ENCODE data around the gene RBM19.

Gene RBM19

GRCh38 chr12:113831016-113831415 is 135.1 kb downstream of the RBM19 start:
- H3K27ac ChIP-seq: peak overlapping the region; percentile 63; the same call in 1 of the 2 replicates

DNA sequence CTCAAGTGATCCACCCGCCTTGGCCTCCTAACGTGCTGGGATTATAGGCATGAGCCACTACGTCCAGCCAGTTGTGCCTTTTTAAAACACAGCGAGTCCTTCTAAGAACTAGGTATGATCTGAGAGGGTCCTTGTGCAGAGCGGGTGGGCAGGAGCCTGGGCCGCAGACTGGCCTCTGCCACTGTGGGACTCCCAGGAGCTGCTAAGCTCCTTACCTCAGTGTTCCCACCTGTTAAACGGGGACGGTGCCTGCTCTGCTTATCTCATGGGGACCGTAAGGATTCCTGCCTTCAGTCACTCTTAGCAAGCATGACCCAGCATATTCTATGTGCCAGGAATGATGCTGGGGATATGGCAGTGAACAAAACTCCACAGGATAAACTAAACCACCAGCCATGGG is 136.9 kb downstream of the RBM19 start:
- no peaks in the 10 kb centered on the region for H3K27me3 ChIP-seq (ENCODE audit: insufficient read depth, low read depth, severe bottlenecking)
- DNase-seq: no peak
- H3K36me3 ChIP-seq: no peaks in the 10 kb centered on the region
- no peak overlapping the region for H3K27ac ChIP-seq
- TF ChIP-seq CTCF (IDR thresholded peaks at IDR 0.05; ENCODE audit: low read depth, low read length): no peak
- no peak overlapping the region for H3K4me3 ChIP-seq (ENCODE audit: low read depth, low read length)
- H3K9me3 ChIP-seq (ENCODE audit: severe bottlenecking): no peaks in the 10 kb centered on the region

More at GRCh38 chr12:113831016-113831415, 135.1 kb downstream of the RBM19 start:
- no peak for TF ChIP-seq CTCF (IDR thresholded peaks at IDR 0.05; ENCODE audit: low read depth, low read length)
- H3K36me3 ChIP-seq: no peaks in the 10 kb centered on the region
- no peak for DNase-seq
- H3K9me3 ChIP-seq (ENCODE audit: severe bottlenecking): no peaks in the 10 kb centered on the region
- no peaks in the 10 kb centered on the region for H3K27me3 ChIP-seq (ENCODE audit: insufficient read depth, low read depth, severe bottlenecking)
- 0 out of 2 replicates have a peak overlapping the region, but pooled peaks have one; percentile 13 for H3K4me3 ChIP-seq (ENCODE audit: low read depth, low read length)

GRCh38 chr12:113827539-113828114 is 138.5 kb downstream of the RBM19 start:
- Histone ChIP-seq H3K9me3 (ENCODE audit: severe bottlenecking) (no peaks in the 10 kb centered on the region), H3K27me3 (ENCODE audit: insufficient read depth, low read depth, severe bottlenecking) (no peaks in the 10 kb centered on the region), H3K36me3 (no peaks in the 10 kb centered on the region), H3K27ac (no peak overlapping the region), H3K4me3 (ENCODE audit: low read depth, low read length) (no peak overlapping the region)
- DNase-seq: no peak
- TF ChIP-seq CTCF (IDR thresholded peaks at IDR 0.05; ENCODE audit: low read depth, low read length): no peak

- no peak for DNase-seq
- Histone ChIP-seq H3K36me3 (no peaks in the 10 kb centered on the region), H3K4me3 (ENCODE audit: low read depth, low read length) (no peak overlapping the region), H3K9me3 (ENCODE audit: severe bottlenecking) (no peaks in the 10 kb centered on the region), H3K27me3 (ENCODE audit: insufficient read depth, low read depth, severe bottlenecking) (no peaks in the 10 kb centered on the region), H3K27ac (no peak overlapping the region)
- TF ChIP-seq CTCF (IDR thresholded peaks at IDR 0.05; ENCODE audit: low read depth, low read length): peak; percentile 27; the same call in 1 of the 2 replicates
Measured at GRCh38 chr12:113826805-113827538, 139.2 kb downstream of the RBM19 start.

DNA sequence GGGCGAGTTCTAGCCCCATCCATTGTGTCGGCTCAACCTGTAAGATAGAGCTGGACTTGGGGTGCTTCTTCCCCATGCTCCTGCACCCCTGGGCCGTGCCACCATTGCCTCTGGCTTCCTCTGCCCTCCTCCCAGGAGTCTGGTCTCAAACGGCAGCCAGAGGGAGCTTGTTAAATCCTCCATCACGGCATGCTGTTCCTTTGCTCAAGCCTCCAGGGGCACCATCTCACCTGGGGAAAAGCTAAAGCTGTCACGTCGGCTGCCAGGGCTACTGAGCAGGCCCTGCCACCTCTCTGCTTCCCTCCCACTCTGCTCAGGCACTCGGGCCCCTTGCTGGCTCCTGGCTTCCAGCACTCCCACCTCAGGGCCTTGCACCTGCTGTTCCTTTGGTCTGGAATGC is 140.4 kb downstream of the RBM19 start:
- no peak for DNase-seq
- Histone ChIP-seq H3K4me3 (ENCODE audit: low read depth, low read length) (no peak overlapping the region), H3K27me3 (ENCODE audit: insufficient read depth, low read depth, severe bottlenecking) (no peaks in the 10 kb centered on the region), H3K9me3 (ENCODE audit: severe bottlenecking) (no peaks in the 10 kb centered on the region), H3K36me3 (no peaks in the 10 kb centered on the region), H3K27ac (no peak overlapping the region)
- TF ChIP-seq CTCF (IDR thresholded peaks at IDR 0.05; ENCODE audit: low read depth, low read length): peak; percentile 24; the same call in 1 of the 2 replicates
